ENCODE data around the gene NAALADL2.

- TF ChIP-seq CTCF (IDR thresholded peaks at IDR 0.05) (no peak), POLR2A (IDR thresholded peaks at IDR 0.05) (no peak)
These were observed 229.7 kb downstream of the NAALADL2 start for GRCh38 chr3:175088766-175089380.

Measured in body of pancreas (tissue), 4 donors.